Gastrocnemius medialis (tissue), 4 donors: ENCODE data around the gene EFCAB9.

Experiments used
- CTCF ChIP-seq, 5 experiments: fragments of 450-650 bp in 3 of 5; fragments of 200-600 bp in 2 of 5; sonication (generic) in 2 of 5; IDR thresholded peaks in 4 of 5; conservative IDR thresholded peaks in 1 of 5; 1 replicate in 4 of 5; 2 replicates in 1 of 5; pipeline ENCODE4 v1.5.1; 2016 to 2019; ENCODE audit warnings: antibody characterized with exemption in 5 of 5, mild to moderate bottlenecking in 3 of 5, moderate library complexity in 3 of 5
- POLR2A ChIP-seq, 2 donors: fragments of 450-650 bp; IDR thresholded peaks; one replicate each; pipeline ENCODE4 v1.6.1; 2017; ENCODE audit warnings: antibody characterized with exemption in 2 of 2, mild to moderate bottlenecking in 2 of 2, moderate library complexity in 2 of 2

GRCh38 chr5:172213126-172213525 lies 19.2 kb downstream of the EFCAB9 start:
- TF ChIP-seq CTCF (IDR thresholded peaks at IDR 0.05 in 4 of 5, conservative IDR thresholded peaks at IDR 0.05 in 1 of 5) (no peak), POLR2A (IDR thresholded peaks at IDR 0.05) (no peak)
